IPS-11a (cell line): ENCODE results near the gene MAPK12.
"Not testable (repeated sequence)": the region's sequence is repeated elsewhere in the genome, so short reads cannot be mapped to it uniquely, and the experiment has no call there.

ENCODE experiments used
- H3K4me3 ChIP-seq: one replicate; pipeline ENCODE4 v1.5.1; 2013; ENCODE audit warnings: low read depth, low read length, control low read depth

Gene MAPK12

GRCh38 chr22:50282361-50283155 is 21.1 kb upstream of the MAPK12 start:
- H3K4me3 ChIP-seq = no peak overlapping the region

GRCh38 chr22:50281957-50282356 is 20.5 kb upstream of the MAPK12 start:
- no peak overlapping the region for H3K4me3 ChIP-seq

DNA sequence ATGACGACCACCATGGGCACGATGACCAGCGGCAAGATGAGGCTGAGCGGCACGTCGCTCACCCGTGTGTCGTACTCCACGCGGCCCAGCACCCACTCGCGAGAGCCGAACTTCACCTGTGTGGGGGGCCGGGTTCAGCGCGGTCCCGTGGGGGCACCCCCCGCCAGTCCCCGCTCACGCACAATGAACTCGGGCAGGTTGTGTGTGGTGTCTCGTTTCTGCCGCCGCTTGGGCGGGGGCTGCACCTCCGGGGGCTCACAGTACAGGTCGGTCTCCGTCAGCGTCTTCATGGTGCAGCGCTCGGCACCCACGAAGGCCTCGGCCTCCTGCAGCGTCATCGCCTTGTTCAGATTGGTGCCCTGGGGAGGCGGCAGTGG is 19.9 kb upstream of the MAPK12 start:
- no peak overlapping the region for H3K4me3 ChIP-seq

DNA sequence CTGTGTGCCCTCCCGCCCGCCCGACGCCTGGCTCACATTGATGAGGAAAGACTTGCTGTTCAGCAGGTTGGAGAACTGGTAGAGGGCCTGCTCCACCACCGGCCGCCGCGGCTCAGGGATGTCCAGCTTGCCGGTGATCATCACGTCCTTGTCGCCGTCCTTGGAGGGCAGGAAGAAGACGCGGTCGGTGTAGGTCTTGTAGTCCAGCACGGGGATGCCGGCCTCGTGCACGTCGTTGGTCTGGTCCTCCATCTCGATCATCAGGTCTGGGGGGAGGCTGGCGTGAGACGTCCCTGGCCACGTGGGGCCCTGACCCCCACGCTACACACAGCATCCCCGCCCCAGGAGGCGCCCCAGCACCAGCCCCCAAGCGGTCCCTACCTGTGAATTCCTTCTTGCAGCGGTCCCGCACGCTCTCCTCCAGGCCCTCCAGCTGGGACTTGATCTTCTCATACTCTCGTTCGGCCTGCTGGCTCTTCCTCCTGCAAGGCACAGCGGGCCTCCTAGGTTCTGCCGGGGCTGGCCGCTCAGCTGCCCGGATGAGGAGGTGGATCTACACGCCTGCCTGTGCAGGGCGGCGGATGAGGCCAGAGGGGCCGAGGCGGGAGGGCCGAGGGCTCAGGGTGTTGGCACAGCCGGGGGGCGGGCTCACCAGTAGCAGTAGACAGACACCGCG is 19.4 kb upstream of the MAPK12 start:
- no peak overlapping the region for H3K4me3 ChIP-seq

DNA sequence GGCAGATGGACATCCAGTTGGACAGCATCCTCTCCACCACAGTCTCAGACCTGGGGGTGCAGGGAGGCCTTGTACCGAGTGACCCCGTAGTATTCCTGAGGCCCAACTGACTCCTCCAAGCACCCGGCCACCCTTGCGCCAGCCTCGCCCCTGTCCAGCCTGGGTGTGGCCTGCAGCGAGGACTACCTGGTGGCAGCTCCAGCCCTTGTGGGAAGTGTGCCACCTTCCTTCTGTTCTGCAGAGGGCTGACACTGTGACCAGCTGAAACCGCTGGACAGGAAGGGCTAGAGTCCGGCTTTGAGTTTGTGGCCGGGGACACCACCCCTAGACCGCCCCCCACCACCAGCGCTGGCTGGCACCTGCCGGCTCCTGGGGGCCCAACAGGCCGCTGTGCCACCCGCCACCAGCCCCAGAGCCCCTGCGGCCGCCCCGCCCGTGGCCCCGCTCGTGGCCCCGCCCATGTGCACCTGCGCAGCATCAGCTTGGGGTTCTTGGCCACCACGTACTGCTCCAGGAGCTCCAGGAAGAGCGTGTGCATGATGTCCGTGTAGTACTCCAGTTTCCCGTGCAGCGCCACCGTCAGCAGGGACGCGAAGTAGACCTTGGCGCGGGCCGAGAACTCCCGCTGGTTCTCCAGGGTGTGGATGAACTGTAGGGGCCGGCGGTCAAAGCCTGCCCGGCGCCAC is 18.7 kb upstream of the MAPK12 start:
- no peak overlapping the region for H3K4me3 ChIP-seq

DNA sequence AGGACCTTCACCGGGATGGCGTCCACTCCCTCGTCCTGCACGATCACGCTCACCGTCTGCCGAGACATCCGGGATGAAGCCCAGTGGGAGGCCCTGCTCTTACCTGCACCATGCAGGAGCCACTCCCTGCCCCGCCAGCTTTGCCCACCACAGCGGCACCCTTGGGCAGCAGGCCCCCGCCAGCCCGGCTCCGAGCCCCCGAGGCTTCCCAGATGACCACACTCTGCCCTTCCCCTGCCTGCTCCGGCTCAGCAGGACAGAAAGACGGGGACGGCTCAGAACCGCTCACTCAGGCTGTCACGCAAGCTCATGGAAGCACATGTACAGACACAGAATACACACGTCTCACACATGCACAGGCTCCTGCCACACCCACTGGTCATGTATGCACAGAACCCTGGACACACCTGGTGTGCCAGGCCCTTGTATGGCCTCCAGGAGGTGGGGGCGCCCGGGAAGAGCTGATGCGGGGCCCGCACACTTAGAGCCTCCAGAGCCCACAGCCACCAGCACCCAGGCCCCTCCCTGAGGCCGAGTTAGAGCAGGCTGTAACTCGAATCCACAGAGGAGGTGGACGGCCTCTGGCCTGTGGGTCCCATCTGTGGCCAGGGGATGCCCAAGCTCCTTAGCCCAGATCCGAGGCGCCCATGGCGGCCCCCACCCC is 17.6 kb upstream of the MAPK12 start:
- no peak overlapping the region for H3K4me3 ChIP-seq

DNA sequence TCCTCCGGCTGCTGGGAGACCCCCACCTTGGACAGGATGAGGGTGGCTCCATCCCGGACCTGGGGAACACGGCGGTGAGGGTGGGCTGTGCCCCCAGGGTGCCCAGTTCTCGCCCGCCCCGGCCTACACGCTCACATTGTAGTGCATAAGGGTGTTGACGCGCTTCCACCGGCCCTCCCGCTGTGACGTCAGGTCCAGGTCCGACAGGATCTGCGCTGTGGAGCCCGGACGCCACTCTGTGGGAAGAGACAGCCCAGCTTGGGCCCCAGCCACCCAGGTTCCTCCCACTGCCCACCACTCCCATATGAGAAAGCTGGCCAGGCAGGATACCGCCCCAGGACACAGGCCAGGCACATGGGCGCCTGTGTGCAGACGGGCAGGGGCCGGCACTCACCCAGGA is 17.0 kb upstream of the MAPK12 start:
- no peak overlapping the region for H3K4me3 ChIP-seq

GRCh38 chr22:50277761-50278160 is 16.3 kb upstream of the MAPK12 start:
- no peak overlapping the region for H3K4me3 ChIP-seq

- H3K4me3 ChIP-seq = no peak overlapping the region
Observed at GRCh38 chr22:50276143-50276542, 14.7 kb upstream of the MAPK12 start.

- no peak overlapping the region for H3K4me3 ChIP-seq
Observed at GRCh38 chr22:50275181-50276055, 13.9 kb upstream of the MAPK12 start.

DNA sequence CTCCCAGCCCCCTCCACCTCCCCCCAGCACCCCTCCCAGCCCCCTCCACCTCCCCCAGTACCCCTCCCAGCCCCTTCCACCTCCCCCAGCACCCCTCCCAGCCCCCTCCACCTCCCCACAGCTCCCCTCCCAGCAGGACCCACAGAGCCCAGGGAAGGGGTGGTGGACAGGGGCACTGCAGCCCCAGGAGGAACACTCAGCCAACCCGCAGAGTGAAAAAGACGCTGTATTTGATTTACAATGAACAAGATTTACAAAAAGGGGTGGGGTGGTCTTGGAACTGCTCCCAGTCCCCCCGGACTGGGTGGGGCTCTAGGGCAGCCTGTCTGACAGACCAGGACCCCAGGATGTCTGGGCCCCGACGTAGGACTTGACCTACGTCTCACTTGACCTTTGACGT is 13.3 kb upstream of the MAPK12 start:
- no peak overlapping the region for H3K4me3 ChIP-seq

GRCh38 chr22:50274311-50274710 is 12.8 kb upstream of the MAPK12 start:
- no peak overlapping the region for H3K4me3 ChIP-seq

DNA sequence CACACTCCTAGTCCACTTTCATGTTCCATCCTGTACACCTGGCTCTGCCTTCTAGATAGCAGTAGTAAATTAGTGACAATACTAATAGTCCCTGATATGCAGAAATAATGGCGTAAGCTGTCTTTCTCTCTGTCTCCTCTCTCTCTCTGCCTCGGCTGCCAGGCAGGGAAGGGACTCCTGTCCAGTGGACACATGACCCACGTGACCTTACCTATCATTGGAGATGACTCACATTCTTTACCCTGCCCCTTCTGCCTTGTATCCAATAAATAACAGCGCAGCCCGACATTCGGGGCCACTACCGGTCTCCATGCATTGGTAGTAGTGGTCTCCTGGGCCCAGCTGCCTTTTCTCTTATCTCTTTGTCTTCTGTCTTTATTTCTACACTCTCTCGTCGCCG is 12.3 kb upstream of the MAPK12 start:
- H3K4me3 ChIP-seq = not testable (repeated sequence)

DNA sequence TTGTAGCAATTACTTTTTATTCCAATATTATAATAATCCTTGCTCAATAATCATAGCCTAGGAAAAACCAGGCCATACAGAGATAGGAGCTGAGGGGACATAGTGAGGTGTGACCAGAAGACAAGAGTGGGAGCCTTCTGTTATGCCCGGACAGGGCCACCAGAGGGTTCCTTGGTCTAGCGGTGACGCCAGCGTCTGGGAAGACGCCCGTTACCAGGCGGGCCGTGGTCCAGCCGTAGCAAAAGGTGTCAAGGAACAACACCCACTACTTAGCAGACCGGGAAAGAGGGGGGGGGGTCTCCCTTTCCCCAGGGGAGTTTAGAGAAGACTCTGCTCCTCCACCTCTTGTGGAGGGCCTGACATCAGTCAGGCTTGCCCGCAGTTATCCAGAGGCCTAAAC is 11.9 kb upstream of the MAPK12 start:
- not testable (repeated sequence) for H3K4me3 ChIP-seq

DNA sequence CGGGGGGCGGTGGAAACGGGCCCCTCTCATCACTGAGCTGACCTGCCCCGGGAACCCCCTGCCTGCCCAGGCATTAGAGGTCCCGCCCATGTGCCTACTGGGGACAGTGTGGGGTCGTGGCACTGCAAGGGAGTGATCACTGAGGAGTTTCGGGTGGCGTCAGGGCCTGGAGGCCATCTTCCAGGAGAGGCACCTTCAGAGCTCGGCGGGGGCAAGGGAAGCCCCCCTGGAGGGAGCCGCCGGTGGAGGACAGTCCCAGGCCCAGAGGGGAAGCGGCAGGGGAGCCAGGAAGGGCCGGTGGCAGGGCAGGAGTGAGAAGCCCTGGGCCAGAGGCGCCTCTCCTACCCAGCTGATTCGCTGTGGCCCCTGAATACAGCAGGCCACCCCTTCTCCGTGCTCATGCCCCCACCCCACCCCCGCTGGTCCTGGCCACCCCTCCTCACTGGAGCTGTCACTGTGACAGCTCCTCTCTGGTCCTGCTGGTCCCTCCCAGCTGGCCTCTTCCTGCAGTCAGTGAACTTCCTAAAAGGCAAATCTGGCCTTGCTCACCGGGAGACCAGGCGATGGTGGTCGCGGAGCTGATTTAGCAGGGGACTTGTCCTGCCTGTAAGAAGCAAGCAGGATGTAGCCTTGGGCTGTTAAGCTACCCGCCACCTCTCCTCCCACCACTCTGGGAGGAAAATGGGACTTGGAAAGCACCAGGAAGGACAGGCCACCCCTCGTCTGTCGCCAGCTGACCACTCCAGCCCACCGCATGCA is 10.7 kb upstream of the MAPK12 start:
- no peak overlapping the region for H3K4me3 ChIP-seq

- H3K4me3 ChIP-seq = no peak overlapping the region
Observed at GRCh38 chr22:50271519-50271970, 10.1 kb upstream of the MAPK12 start.

- H3K4me3 ChIP-seq = peak overlapping the region; percentile 24
Observed at GRCh38 chr22:50270666-50271394, 9.3 kb upstream of the MAPK12 start.

DNA sequence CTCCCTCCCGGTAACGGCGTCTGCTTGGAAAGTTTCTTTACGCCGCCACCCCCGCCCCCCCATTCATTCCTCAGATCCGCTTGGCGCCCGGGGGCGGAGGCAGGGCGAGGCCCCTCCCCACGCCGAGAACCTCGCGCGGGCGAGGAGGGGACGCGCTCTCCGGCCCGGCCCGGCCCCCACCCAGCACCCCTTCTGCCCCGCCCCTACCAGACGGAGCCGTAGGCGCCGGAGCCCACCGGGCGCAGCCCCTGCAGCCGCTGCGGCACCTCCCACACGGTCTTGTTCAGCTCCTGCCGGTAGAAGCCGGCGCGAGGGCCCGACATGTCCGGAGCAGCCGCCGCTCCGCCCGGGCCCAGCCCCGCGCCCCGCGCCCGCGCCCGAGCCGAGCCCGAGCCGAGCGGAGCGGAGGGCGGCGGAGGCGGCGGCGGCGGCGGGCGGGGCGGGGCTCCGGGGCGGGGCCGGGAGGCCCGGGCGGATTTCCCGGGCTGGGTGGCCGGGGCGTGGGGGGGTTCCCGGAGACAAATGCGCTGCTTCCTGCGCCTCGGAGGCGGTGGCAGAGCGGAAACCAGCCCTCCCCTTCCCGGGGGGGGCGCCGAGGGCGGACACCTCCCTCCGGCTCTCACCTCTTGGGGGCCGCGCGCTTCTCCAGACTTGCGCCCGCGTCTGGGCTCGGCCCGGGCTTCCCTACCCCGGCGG is 8.6 kb upstream of the MAPK12 start, which contains the start of gene MAPK11:
Gene MAPK11, minus strand, starts transcription at position 411 of the 696 bp plus-strand sequence. Its CDS starts 88 bp downstream, at position 323.
- H3K4me3 ChIP-seq = peak within 1 kb of the TSS; percentile 24
